Thyroid gland (tissue), 4 donors: Measurements from ENCODE around the gene CLPSL1. TPM values are rescaled to one million over a fixed set of nuclear protein-coding genes. Genes with fewer than 3 reads are reported as not detected.

Experiments used
- DNase-seq, 2 donors: peaks; one replicate each; pipeline ENCODE4 v3.0.0-alpha.2; 2019
- H3K27ac ChIP-seq, 3 donors: fragments of 200-600 bp; sonication (generic); 1 replicate in 2 of 3; 2 replicates in 1 of 3; pipeline ENCODE4 v1.5.1; 2016 to 2019; ENCODE audit warnings: mild to moderate bottlenecking in 1 of 3, moderate library complexity in 1 of 3
- H3K27me3 ChIP-seq: fragments of 200-600 bp; sonication (generic); one replicate; pipeline ENCODE4 v1.5.1; 2019
- H3K36me3 ChIP-seq, 2 donors: fragments of 200-600 bp; sonication (generic); one replicate each; pipeline ENCODE4 v1.5.1; 2016 to 2019
- H3K4me1 ChIP-seq, 2 donors: fragments of 200-600 bp; sonication (generic); one replicate each; pipeline ENCODE4 v1.5.1; 2017 to 2019
- H3K4me3 ChIP-seq, 3 donors: fragments of 200-600 bp; sonication (generic); replicated peaks in 1 of 3; 1 replicate in 2 of 3; 2 replicates in 1 of 3; pipeline ENCODE4 v1.5.1; 2016; ENCODE audit warnings: mild to moderate bottlenecking in 1 of 3
- H3K9me3 ChIP-seq: fragments of 200-600 bp; sonication (generic); one replicate; pipeline ENCODE4 v1.5.1; 2017
- CTCF ChIP-seq, 6 experiments: fragments of 200-600 bp in 3 of 6; fragments of 450-650 bp in 3 of 6; sonication (generic) in 3 of 6; IDR thresholded peaks; one replicate each; pipeline ENCODE4 v1.5.1; 2016 to 2019; ENCODE audit warnings: antibody characterized with exemption in 6 of 6, mild to moderate bottlenecking in 2 of 6, inconsistent platforms in 1 of 6, moderate library complexity in 1 of 6
- POLR2A ChIP-seq, 2 donors: fragments of 450-650 bp; IDR thresholded peaks; one replicate each; pipeline ENCODE4 v1.6.1; 2017; ENCODE audit warnings: antibody characterized with exemption in 2 of 2, mild to moderate bottlenecking in 2 of 2, moderate library complexity in 1 of 2
- WGBS, 2 donors: methylation state at CpG; one replicate each; pipeline ENCODE4 v1.1.5; 2017; 5-methylcytosine and 5-hydroxymethylcytosine counted together
- intact Hi-C: fragments of 100-400 bp; cut with DNase I; formaldehyde crosslinking; loops from one replicate; pipeline ENCODE4 v1.15.1; 2023
- total RNA-seq, 4 donors: library from RNA; depleted of rRNA; stranded (reverse); fragments of >200 nt; gene quantifications; one replicate each; pipeline ENCODE4 v1.2.3, GENCODE V29; 2016

CLPSL1 gene
- total RNA-seq, 4 donors from 2014 or later, result not detected

GRCh38 chr6:35735452-35735851, 45.4 kb upstream of the CLPSL1 start:
- WGBS, 2 donors, result 83 to 92% methylated on average over 2 to 3 of the region's 3 CpGs
- no peak overlapping the region for H3K4me3 ChIP-seq
- H3K27ac ChIP-seq, result peak overlapping the region in 2 of 3 donors; percentile 99 to 100
- TF ChIP-seq CTCF (IDR thresholded peaks at IDR 0.05) (no peak), POLR2A (IDR thresholded peaks at IDR 0.05) (no peak)
- peak; percentile 54 to 61 for DNase-seq
- H3K9me3 ChIP-seq, result no peaks in the 10 kb centered on the region
- no peaks in the 10 kb centered on the region for H3K27me3 ChIP-seq
- intact Hi-C loops, result loop anchor here (5.0 kb wide), 1 partner anchor 153 kb away; no protein-coding TSS in a partner anchor
- H3K36me3 ChIP-seq, result no peaks in the 10 kb centered on the region
- peaks cover 29 to 46% of the 10 kb centered on the region in 2 donors for H3K4me1 ChIP-seq

GRCh38 chr6:35736253-35736894, 44.4 kb upstream of the CLPSL1 start:
- DNase-seq, result peak; percentile 76 to 81
- TF ChIP-seq POLR2A (IDR thresholded peaks at IDR 0.05) (no peak), CTCF (IDR thresholded peaks at IDR 0.05) (peak; percentile 66 to 93 (median 86))
- intact Hi-C loops, result loop anchor here (2.0 to 5.0 kb wide), 2 partner anchors 154 to 214 kb away; no protein-coding TSS in a partner anchor
- WGBS, 2 donors, result 60 to 62% methylated on average over 8 of the region's 8 CpGs
- H3K4me1 ChIP-seq, result peaks cover 20 to 37% of the 10 kb centered on the region in 2 donors
- H3K27ac ChIP-seq, result peak overlapping the region in 1 of 3 donors; percentile 99
- no peaks in the 10 kb centered on the region for H3K9me3 ChIP-seq
- no peak overlapping the region for H3K4me3 ChIP-seq
- no peaks in the 10 kb centered on the region for H3K36me3 ChIP-seq
- H3K27me3 ChIP-seq, result no peaks in the 10 kb centered on the region

- no peaks in the 10 kb centered on the region for H3K9me3 ChIP-seq
- intact Hi-C loops, result loop anchor here (2.0 to 5.0 kb wide), 2 partner anchors 155 to 214 kb away; no protein-coding TSS in a partner anchor
- H3K4me1 ChIP-seq, result peaks cover 16 to 35% of the 10 kb centered on the region in 2 donors
- H3K36me3 ChIP-seq, result no peaks in the 10 kb centered on the region
- H3K27me3 ChIP-seq, result no peaks in the 10 kb centered on the region
- WGBS, 2 donors, result 90 to 93% methylated on average over 5 to 10 of the region's 10 CpGs
- TF ChIP-seq POLR2A (IDR thresholded peaks at IDR 0.05) (no peak), CTCF (IDR thresholded peaks at IDR 0.05) (no peak)
- no peak for DNase-seq
- no peak within 1 kb of the TSS for H3K4me3 ChIP-seq
- peak within 1 kb of the TSS in 2 of 3 donors; percentile 99 to 100 for H3K27ac ChIP-seq
Observed at GRCh38 chr6:35736982-35737412, 43.8 kb upstream of the CLPSL1 start, which contains the start of gene ARMC12. Gene ARMC12 (plus strand): TSS chr6:35737032. CDS start chr6:35737109, 77 bp downstream.

GRCh38 chr6:35737413-35738211, 43.2 kb upstream of the CLPSL1 start:
- H3K9me3 ChIP-seq, result no peaks in the 10 kb centered on the region

More at GRCh38 chr6:35737413-35738211, 43.2 kb upstream of the CLPSL1 start:
- Histone ChIP-seq H3K4me1 (peaks cover 10 to 28% of the 10 kb centered on the region in 2 donors), H3K36me3 (no peaks in the 10 kb centered on the region), H3K4me3 (no peak overlapping the region), H3K27ac (no peak overlapping the region), H3K27me3 (no peaks in the 10 kb centered on the region)
- peak in 1 of 2 donors; percentile 15 for DNase-seq
- 56 to 62% methylated on average over 15 to 16 of the region's 16 CpGs for WGBS, 2 donors
- TF ChIP-seq POLR2A (IDR thresholded peaks at IDR 0.05) (no peak), CTCF (IDR thresholded peaks at IDR 0.05) (peak; percentile 73 to 99 (median 90))
- intact Hi-C loops, result loop anchor here (2.0 to 5.0 kb wide), 2 partner anchors 155 to 215 kb away; no protein-coding TSS in a partner anchor
